Stomach (tissue), 4 donors: ENCODE results near the gene PHACTR4.

Experiments used
- POLR2A ChIP-seq, 4 donors: fragments of 450-650 bp; IDR thresholded peaks; one replicate each; pipeline ENCODE4 v1.6.1; 2016; ENCODE audit warnings: antibody characterized with exemption in 4 of 4, control low read depth in 2 of 4, mild to moderate bottlenecking in 1 of 4, moderate library complexity in 1 of 4
- TF ChIP-seq, protein P1 (sequence below), 7 experiments: fragments of 450-650 bp in 4 of 7; fragments of 200-600 bp in 3 of 7; sonication (generic) in 3 of 7; IDR thresholded peaks; one replicate each; pipeline ENCODE4 v1.5.1; 2016 to 2019; ENCODE audit warnings: antibody characterized with exemption in 7 of 7, control low read depth in 2 of 7, mild to moderate bottlenecking in 1 of 7

DNA sequence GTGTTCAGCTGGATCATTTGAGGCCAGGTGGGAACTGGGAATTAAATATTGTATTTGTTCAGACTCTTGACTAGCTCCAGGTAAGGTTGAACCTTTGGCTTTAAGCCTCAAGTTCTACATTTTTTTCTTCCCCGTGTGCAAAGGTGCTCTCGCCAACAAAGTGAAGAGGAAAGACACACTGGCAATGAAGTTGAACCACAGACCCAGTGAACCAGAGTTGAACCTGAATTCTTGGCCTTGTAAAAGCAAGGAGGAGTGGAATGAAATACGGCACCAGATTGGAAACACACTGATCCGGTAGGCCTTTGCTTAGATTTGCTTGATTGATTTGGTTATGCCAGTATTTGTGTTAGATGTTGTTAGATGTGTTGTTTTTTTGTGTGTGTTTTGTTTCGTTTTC is 110.8 kb downstream of the PHACTR4 start:
- TF ChIP-seq, protein P1, sequence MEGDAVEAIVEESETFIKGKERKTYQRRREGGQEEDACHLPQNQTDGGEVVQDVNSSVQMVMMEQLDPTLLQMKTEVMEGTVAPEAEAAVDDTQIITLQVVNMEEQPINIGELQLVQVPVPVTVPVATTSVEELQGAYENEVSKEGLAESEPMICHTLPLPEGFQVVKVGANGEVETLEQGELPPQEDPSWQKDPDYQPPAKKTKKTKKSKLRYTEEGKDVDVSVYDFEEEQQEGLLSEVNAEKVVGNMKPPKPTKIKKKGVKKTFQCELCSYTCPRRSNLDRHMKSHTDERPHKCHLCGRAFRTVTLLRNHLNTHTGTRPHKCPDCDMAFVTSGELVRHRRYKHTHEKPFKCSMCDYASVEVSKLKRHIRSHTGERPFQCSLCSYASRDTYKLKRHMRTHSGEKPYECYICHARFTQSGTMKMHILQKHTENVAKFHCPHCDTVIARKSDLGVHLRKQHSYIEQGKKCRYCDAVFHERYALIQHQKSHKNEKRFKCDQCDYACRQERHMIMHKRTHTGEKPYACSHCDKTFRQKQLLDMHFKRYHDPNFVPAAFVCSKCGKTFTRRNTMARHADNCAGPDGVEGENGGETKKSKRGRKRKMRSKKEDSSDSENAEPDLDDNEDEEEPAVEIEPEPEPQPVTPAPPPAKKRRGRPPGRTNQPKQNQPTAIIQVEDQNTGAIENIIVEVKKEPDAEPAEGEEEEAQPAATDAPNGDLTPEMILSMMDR (IDR thresholded peaks at IDR 0.05): no peak
- no peak for TF ChIP-seq POLR2A (IDR thresholded peaks at IDR 0.05)
